GM18505 (cell line): ENCODE measurements around the gene SMIM13.

Experiments used
- ATAC-seq: cut with Tn5 transposase; IDR thresholded peaks from one replicate; pipeline ENCODE4 v1.9.1; 2021; ENCODE audit not compliant: unreplicated experiment
- POLR2A ChIP-seq: IDR thresholded peaks from 4 replicates; pipeline ENCODE4 v1.6.1; 2011; ENCODE audit warnings: borderline replicate concordance; ENCODE audit not compliant: insufficient read depth, insufficient read length; ENCODE audit errors: extremely low read depth

SMIM13 gene

DNA sequence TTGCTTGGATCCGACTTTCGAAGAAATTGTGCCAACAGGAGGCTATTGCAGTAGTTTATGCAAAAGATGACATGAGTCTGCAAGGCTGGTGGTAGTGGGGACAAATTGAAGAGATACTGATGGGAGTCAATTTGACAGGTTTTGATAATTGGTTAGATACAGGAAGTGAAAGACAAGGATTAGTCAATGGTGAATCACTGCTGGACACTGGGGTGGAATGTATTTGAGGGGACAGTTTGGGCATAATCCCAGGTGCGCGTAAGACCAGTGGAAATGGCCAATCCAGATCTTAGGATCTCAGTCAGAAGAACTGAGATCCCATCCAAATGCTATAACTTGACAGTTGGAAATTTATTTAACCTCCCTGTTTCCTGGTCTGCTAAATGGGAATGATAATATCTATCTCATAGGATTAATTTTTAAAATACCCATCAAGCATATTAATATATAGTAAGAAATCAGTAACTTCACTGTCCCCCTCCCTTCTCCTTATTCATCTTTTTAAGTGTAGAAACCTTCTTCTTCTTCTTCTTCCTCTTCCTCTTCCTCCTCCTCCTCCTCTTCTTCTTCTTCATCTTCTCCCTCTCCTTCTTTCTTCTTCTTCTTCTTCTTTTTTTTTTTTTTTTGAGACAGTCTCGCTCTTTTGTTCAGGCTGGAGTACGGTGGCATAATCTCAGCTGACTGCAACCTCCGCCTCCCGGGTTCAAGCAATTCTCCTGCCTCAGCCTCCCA, 48.8 kb downstream of the SMIM13 start:
- no peak for TF ChIP-seq POLR2A
- ATAC-seq, result no peak

DNA sequence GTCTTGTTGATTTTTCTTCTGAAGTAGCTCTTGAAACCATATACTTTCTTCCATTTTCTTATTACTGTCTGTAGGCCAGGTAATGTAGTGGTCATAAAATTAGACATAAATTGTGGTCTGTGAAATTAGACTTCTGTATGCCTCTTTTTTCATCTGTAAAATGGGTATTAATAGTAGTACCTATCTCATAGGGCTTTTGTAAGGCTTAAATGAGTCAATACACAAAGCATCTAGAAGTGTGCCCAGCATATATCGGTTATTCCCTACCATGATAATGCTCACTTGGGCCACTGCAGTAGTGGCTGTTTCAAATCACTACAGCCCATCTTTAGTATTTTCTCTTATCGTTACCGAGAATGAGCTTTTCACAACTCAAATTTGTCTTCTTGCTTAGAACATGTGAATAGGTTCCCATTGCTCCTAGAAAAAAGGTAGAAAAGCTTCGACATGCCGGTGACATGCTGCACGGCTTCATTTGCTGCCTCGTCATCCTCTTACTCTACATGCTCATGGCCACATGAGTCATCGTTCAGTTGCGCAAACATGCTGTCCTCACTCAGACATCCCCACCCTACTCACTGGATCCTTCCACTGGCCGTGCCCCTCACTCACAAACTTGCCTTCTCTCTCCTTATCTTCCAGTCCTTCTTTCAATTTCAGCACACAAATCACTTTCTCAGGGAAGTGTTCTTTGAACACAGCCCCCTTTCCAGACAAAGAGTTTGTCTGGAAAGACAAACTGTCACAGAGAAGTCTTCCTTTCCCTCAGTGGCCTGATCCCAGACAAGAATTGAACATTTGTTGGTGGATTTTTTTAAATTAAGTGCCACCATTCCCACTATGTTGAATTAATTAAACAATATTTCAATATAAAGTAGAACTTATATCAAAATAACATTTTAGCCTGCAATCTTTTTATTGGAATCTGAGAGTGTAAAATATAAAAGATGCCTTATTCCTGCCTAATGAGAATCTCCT, 50.0 kb downstream of the SMIM13 start:
- no peak for TF ChIP-seq POLR2A
- no peak for ATAC-seq

DNA sequence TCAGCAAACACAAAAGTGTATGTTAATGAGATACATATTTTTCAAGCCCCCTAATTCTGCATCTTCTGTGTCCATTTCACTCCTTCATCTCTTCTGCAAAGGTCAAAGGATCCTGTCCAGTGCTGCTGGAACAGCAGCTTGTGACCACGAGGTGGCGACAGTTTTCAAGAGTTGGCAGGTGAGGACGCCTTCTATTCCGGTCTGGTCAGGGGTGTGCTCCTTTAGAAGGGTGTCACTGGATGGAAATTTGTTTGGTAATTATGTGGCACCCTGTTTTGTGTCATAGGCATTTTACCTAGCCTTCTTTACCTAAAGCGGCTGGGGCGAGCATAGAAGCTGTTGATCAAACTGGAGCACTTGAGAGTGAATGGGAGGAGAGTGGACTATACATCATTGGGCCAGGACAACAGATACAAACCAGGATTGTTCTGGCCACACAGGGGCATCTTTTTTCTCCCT, 50.8 kb downstream of the SMIM13 start:
- no peak for ATAC-seq
- TF ChIP-seq POLR2A, result no peak

DNA sequence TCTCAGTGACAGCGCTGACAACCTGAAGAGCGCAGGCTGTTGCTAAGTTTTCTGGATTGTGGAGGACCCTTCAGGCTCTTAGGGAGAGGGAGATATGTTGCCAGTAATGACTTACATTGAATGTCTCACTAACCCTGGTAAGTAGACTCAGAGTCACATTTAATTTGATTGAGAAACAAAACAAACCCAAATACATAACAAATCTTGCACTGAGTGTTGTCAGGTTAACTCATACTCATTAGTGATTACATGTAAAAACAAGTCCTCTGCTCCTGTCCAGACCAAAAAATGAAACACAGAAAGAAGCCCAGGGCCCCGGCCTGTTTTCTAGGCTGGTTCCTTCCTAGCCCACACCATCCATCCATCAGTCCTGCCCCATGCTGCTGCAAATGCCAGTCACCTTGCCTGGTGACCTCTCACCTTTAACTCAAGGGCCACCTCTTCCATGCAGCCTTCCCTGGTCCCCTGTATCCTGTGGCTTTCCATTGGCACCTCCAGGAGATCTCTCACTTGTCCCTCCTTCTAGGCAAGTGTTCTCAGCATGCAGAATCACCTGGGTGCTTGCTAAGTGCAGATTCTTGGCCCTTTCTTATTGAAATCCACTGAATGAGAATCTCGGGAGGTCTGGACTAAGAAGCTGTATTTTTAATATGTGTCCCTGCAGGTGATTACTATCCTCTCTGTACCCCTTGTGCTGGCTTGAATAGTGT, 52.6 kb downstream of the SMIM13 start:
- no peak for ATAC-seq
- no peak for TF ChIP-seq POLR2A

DNA sequence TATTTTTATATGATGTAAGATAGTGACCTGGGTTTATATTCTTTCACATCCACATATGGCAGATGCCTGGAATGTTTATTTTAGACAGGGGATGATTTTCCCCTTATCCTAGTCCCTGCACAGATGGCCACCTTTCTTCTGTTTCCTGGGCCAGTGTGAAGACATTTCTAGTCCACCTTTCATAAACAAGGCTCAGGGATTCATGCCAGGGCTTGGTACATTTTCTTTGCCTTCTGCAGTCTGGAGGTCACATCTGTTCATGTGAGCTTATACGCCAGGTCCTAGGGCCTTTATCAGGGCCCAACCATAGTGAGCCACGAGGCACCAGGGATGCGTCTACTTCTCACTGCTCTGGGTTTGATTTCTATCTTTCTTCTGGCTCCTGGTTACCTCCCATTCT, 55.9 kb downstream of the SMIM13 start:
- ATAC-seq, result no peak
- no peak for TF ChIP-seq POLR2A

DNA sequence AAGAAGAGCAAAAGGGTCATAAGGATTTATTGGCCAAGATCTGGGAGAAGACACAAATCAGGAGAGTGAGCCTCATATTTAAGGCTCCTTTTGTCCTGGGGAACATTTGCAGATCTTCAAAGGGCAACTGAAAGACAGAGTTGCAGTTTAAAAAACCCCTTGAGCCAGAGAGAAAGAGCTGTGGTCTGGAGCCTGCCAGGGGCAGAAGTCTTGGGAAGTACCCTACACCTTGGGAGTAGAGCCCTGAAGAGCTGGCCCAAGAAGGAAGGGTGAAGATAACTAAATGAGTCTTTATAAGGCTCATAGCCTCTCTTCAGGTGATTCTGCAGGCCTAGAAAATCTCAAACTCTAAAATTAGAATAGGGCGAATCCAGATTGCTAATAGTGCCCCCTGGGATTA, 57.9 kb downstream of the SMIM13 start:
- no peak for ATAC-seq
- TF ChIP-seq POLR2A, result no peak

DNA sequence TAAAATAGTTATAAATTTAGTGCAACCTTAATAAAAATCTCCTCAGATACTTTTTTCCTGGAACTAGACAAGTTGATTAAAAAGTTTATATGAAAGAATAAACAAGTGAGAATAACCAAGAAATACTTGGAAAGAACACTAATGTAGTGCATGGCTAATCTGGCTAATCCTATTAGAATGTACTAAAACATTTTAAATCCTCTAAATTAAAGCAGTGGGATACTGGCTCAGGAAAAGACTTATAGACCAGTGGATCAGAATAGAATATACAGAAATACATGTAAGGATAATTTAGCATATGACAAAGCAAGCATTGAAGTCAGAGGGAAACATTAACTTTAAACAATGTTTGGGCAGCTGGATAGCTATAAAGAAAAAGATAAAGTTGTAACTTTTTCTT, 58.9 kb downstream of the SMIM13 start:
- no peak for ATAC-seq
- TF ChIP-seq POLR2A, result no peak

DNA sequence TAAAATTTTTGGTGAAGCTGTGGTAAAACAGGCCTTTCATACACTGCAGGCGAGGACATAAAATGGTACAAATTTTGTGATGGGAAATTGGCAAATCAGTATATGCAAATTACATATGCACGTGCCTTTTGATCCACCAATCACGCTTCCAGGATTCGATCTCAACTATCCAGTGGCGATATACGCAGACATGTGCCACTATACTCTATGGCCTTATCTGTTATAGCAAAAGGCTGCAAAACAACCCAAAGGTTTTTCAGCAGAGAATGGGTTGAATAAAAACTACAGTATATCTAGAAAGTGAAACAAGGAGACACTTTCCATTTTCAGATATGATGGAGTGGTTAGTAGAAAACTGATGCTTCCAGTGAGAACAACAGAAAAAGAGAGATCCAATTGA, 59.8 kb downstream of the SMIM13 start:
- ATAC-seq, result no peak

DNA sequence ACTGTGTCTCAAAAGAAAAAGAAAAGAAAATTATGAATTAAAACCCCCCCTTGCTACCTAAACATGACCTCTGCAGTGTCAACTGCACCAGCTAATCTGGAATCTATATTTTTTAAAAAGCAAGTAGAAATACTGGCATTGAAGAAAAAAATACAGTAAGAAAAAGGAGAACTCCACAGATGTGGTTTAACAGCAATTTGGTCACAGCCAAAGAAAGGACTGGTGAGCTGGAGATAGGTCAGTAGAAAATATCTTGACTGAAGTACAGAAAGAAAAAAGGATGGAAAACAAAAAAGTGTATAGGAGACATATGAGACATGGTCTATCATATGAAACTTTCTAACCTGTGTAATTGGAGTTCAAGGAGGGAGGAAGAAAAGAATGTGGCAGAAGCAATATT, 62.0 kb downstream of the SMIM13 start:
- no peak for ATAC-seq
- no peak for TF ChIP-seq POLR2A

More for the DNA sequence above, 59.8 kb downstream of the SMIM13 start:
- no peak for TF ChIP-seq POLR2A

DNA sequence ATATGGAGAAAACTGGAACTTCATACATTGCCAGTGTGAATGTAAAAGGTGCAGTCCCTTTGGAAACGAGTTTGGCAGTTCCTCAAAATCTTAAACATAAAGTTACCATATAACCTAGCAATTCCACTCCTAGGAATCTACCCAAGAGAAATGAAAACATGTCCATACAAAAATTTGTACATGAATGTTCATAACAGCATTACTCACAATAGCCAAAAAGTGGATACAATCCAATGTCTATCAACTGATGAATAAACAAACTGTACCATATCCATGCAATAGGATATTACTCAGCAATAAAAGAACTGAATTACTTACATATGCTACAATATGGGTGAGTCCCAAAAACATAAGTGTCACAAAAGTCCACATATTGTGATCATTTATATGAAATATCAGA, 66.6 kb downstream of the SMIM13 start:
- no peak for TF ChIP-seq POLR2A
- ATAC-seq, result no peak

DNA sequence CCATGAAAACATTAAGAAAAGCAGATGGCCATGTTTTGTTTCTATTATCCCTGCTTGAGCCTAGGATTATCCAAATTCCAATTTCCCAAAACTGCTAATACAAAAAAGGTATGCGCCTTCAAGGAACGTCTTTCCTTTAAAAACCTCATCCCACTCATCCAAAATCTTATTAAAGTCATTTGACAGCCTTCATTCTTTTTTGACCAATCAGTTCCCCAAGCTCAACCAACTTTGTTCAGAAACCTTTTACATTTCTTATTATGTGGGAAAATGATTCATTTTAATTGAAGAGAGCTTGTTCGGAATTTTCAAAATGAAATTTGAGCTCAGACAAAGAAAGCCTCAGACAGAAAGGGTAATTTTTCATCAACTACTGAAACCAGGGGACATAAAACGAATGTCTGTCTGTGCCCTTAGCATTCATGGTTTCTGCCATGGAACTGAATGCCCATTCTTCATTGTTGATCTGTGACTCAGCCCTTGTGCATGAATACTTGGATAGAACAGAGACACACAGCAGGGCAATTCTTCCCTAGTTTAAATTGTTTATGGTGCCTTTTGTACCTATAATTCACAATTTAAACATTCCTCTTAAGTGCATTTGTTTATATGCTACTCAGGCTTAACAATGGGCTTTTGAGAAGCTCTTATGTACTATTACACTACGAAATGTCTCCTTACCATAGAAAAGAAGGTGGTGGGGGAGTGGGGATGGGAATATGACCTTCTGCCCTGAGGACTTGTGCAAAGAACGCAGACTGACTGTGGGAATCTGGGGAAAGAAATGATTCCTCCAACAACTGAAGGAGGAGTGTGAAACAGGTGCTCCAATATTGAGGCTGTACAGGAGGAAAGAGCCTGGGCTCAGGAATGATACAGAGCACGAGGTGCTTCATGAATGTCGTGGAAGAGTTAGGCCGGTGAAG, 67.7 kb downstream of the SMIM13 start:
- ATAC-seq, result no peak
- no peak for TF ChIP-seq POLR2A

DNA sequence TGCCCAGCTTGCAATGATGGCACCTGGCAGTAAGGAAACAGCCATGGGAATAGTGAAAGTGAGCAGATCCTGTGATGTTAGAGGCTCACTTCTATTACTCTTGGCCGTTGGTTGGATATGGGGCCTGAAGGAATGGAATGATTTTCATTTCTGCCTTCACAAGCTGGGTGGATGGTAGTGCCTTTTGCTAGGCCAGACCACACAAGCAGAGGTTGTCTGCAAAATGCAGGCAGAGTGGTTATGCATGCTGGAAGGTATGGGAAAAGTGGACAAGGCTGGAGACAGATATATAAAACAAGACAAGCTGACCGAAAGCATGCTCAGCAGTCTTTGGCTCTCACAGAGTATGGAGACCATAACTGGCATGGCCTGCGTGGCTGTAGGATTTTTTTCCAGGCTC, 68.6 kb downstream of the SMIM13 start:
- ATAC-seq, result no peak

DNA sequence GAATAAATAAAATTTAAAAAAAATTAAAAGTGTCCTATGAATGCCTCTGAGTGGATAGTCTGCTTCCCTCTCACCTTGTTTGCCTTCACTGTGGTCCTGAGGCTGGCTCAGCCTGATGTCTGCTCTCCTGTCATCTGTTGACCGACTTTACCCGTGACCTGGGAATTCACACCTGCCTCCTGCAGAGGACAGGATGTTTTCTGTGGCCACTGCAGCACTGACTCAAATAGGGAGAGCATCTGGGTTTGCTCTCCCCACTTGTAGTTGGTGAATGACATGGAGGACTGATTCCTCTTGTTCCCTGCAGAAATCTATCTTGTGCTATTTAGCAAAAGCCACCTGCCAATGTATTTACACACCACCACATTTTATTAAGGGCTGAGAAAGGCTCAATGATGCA, 70.3 kb downstream of the SMIM13 start:
- ATAC-seq, result no peak
- TF ChIP-seq POLR2A, result no peak

More for the DNA sequence above, 68.6 kb downstream of the SMIM13 start:
- no peak for TF ChIP-seq POLR2A
